Dedifferentiated amniotic fluid mesenchymal stem cell (primary cell): Measurements from ENCODE around the gene EMC8.
"Not testable (repeated sequence)": the region's sequence is repeated elsewhere in the genome, so short reads cannot be mapped to it uniquely, and the experiment has no call there.

Source experiments
- DNase-seq: peaks from one replicate; pipeline ENCODE4 v3.0.0-alpha.2; 2016; ENCODE audit errors: extremely low spot score

Gene EMC8

DNA sequence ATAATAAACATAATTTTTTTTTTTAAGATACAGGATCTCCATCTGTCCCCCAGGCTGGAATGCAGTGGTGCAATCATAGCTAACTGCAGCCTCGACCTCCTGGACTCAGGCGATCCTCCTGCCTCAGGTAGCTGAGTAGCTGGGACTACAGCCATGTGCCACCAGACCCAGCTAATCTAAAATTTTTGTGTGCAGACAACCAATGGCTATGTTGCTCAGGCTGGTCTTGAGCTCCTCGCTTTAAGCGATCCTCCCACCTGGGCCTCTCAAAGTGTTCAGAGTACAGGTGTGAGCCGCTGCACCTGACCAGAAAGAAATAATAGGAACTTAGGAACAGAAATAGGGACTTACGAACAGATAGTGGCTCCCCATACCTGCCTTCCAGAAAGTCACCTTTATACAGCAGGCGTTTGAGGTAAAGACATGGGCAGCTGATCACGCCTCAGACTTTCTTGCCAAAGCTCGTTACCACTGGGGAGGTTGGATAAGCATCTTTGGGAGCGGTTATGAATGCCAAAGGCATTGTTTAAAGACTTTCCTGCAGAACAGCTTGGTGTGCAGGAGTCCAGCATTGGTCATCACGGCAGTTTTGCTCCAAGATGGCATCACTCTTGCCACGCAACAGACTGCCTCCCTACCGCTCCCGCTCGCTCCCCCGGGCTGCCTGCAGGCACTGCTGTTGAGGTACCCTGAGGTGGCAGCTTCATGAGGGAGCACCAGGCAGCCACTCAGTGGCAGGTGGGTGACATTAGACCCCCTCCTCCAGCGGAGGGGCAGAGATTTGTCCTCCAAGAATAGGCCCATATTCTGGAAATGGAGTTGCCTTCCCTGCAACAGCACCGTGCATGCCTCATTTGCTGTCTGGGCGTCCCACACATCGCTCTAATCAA lies 13.7 kb upstream of the EMC8 start:
- no peak for DNase-seq

GRCh38 chr16:85812031-85812807 lies 12.9 kb upstream of the EMC8 start:
- no peak for DNase-seq

DNA sequence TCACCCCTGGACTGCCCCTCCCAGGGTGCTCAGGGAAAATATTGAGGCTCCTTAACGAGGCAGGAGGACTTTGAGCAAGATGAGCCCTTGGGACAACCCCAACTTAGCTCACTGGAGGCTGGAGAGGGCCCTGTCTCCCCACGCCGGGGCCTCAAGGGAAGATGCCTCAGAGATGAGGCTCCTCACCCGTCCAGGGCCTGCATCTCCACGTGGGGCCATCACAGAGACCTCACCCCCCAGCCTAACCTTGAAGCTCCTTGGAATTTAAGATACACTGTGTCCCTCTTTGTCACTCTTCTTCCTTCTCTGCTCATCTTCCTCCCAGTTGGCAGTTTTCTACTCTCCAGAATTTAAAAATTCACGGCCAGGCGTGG lies 11.4 kb upstream of the EMC8 start:
- no peak for DNase-seq

DNA sequence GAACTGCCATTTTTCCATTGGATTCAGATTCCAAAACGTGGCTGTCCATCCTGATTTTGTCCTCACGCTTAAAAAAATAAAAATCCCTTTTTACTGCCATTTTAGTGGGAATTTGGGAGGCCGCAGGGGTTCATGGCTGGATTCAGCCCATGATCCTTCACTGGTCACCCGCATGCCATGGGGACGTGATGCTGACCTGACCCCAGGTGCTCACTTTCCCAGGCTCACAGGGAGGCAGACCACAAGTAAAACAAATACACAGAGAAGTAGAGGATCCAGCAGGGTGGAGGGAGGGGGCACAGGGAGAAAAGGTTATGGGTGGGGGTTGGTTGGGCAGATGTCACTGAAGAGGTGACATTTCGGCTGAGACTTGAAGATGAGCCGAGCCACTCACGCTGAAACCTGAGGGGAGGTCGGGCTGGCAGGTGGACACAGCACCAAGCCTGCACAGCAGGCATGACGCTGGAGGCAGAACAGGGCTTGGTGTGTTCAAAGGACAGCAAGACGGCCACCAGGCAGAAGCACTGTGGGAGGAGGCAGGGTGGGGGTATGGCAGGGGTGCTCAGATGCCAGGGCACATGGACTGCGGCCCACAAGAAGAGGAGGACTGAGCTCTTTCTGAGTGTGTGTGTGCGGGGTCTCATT lies 10.9 kb upstream of the EMC8 start:
- DNase-seq = no peak

DNA sequence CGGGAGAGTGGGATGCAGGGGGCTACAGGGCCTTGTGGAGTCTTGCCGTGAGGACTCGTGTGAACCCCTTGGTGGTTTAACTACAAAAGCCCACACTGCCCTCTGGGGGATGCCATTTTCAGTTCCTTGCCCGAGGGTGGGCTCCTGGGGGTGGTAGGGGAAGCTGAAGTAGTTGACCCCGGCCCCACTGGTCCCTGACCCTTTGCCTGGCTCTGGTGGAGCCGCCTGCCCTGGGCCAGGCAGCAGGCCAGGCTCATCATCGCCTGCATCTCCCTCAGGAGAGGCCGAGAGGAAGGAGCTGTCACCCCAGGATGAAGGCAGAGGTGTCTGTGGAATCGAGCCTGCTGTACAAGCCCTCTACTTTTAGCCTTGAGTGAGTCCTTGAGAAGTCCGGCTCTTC lies 10.3 kb upstream of the EMC8 start:
- DNase-seq = no peak

GRCh38 chr16:85808926-85809325 lies 9.6 kb upstream of the EMC8 start:
- no peak for DNase-seq

GRCh38 chr16:85808104-85808503 lies 8.8 kb upstream of the EMC8 start:
- not testable (repeated sequence) for DNase-seq

- not testable (repeated sequence) for DNase-seq
Observed at GRCh38 chr16:85807340-85807739, 8.0 kb upstream of the EMC8 start.

DNA sequence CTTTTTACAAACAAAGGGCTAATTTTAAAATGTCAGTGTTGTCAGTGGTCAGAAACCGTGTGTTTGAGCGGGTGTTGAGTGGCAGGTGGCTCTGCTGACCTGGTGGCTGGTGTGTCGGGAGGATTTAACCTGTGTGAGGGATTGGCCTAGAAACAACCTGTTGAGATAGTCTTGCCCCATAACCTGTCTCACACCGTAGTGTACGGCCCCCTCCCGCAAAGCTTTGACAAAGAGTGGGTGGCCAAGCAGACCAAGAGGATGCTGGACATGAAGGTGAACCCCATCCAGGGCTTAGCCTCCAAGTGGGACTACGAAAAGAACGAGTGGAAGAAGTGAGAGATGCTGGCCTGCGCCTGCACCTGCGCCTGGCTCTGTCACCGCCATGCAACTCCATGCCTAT lies 7.2 kb upstream of the EMC8 start:
- no peak for DNase-seq

DNA sequence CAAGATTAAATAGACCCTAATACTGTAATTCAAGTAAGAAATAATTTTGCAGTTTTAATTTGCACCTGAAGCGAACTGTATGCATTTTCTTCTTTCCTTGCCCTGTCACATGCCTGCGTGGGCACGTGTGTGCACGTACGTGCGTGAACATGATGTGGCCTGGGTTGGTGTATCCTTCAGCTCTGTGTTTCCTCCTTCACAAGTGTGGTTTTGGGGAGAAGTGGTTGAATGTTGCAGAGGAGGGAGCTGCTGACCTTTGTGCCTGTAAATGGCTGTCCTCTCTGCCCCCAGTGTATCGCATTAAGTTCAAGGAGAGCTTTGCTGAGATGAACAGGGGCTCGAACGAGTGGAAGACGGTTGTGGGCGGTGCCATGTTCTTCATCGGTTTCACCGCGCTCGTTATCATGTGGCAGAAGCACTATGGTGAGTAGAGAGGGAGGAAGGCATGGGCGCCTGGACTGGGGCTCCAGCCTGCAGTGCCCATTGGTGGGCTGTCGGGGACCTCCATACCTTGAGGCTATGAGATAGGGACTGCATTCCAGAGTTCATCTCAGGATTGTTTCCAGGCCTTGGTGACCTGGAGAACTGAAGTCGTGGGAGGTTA lies 6.2 kb upstream of the EMC8 start:
- no peak for DNase-seq

DNA sequence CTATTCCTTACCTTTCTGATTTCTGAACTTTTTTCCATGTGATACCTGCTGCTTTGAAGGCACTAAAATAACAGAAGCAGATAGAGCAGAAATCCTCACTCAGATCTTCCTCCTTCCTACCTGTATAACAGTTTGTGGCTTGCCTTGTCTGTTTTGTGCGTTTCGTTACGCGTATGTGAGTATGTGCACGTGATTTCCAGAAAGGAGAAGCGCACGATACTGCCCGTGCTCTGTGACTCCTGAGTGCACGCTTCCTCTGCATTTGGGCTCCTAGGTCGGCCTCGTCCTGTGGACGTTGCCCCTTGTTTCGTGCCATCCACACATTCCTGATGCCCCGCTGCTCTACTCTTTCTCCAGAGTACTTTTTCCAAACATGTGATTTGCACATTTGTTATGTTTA lies 4.2 kb upstream of the EMC8 start:
- no peak for DNase-seq

- DNase-seq = no peak
Observed at GRCh38 chr16:85800321-85800669, 951 bp upstream of the EMC8 start.

DNA sequence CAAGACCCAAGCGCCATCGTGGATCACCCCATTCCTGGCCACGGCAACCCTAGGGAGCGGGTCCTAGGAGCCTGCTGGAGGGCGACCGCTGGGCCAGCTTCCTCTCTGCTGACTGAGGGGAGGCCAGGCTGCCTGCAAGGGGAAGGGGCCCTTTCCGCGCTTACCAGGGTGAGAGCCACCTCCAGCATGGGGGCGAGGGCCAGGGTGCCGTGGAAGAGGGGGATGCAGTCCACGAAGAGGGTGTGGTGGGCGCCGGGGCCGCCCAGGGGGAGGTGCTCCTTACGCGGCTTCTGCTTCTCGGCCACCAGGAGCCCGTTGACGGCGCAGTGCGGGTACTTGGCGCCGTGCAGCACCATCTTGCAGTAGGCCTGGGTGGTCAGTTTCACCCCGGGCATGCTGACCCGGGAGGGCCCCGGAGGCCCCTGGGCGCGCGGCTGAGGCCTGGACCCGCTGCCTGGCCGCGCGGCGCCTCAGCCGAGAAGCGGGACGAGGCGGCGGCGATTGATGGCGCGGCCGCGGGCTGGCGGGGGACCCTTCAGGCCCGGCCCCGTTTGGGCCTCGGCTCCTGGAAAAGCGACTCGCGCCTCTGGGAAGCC lies 345 bp downstream of the EMC8 start:
- DNase-seq = no peak

GRCh38 chr16:85798283-85798776 lies 1.0 kb downstream of the EMC8 start:
- no peak for DNase-seq

DNA sequence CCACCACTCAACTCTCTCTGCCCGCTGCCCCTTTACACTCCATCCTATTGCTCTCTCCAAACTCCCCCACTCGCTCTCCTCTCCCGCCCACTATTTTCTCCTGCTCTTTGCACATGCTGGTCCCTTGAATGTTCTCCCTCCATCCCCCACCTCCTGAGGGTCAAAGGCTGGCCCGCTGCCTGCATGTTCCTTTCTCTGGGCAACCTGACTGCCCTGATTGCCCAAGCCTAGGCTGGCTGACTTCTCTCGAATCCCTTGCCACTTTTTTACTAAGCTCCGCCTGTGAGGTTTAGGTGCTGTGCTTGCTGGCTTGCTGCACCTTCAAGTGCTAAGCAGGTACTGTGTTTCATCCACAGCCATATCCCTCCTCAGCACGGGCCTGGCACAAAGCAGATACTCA lies 2.7 kb downstream of the EMC8 start:
- no peak for DNase-seq

- DNase-seq = no peak
Observed at GRCh38 chr16:85796152-85796551, 3.2 kb downstream of the EMC8 start.

GRCh38 chr16:85794696-85795095 lies 4.6 kb downstream of the EMC8 start:
- no peak for DNase-seq

- no peak for DNase-seq
Observed at GRCh38 chr16:85793662-85794298, 5.6 kb downstream of the EMC8 start.

DNA sequence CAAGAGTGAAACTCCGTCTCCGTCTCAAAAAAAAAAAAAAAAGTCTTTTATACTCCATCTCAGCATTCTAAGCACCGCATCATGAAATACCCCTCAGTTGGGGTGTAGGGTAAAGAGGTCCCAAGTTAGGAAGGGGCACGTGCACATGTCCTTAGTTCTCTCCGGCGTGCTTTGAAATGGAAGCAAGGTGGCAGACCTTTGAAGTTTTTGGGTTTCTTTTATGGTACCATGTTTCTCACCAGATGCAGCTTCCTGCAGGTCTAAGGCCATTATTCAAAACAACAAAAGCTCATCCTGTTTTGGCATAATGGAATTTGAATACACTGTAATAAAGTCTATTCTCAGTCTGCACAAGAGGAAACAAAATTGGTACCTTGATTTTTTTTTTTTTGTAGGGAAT lies 9.6 kb downstream of the EMC8 start:
- DNase-seq = no peak

- no peak for DNase-seq
Observed at GRCh38 chr16:85788819-85789218, 10.5 kb downstream of the EMC8 start.

GRCh38 chr16:85785927-85786326 lies 13.4 kb downstream of the EMC8 start:
- no peak for DNase-seq
